ENCODE results near the gene PIBF1.
"Not testable (repeated sequence)": the region's sequence is repeated elsewhere in the genome, so short reads cannot be mapped to it uniquely, and the experiment has no call there.

The PIBF1 gene

GRCh38 chr13:73025217-73026012 is 243.5 kb downstream of the PIBF1 start:
- Histone ChIP-seq H3K4me1 (ENCODE audit: control insufficient read depth, insufficient read depth, low read length) (no peaks in the 10 kb centered on the region), H3K9ac (ENCODE audit: low read depth, low read length) (no peak overlapping the region), H3K27me3 (ENCODE audit: control insufficient read depth, insufficient read depth, low read length) (no peaks in the 10 kb centered on the region), H3K4me3 (ENCODE audit: low read length) (no peak overlapping the region), H3K4me2 (ENCODE audit: low read length) (no peak overlapping the region), H3K9me3 (replicated peaks; ENCODE audit: low read length) (no peaks in the 10 kb centered on the region), H3K36me3 (ENCODE audit: insufficient read depth, low read length) (no peaks in the 10 kb centered on the region)

GRCh38 chr13:73034901-73035300 is 253.0 kb downstream of the PIBF1 start:
- Histone ChIP-seq H3K27me3 (ENCODE audit: control insufficient read depth, insufficient read depth, low read length) (no peaks in the 10 kb centered on the region), H3K9ac (ENCODE audit: low read depth, low read length) (no peak overlapping the region), H3K36me3 (ENCODE audit: insufficient read depth, low read length) (no peaks in the 10 kb centered on the region), H3K4me3 (ENCODE audit: low read length) (no peak overlapping the region), H3K4me1 (ENCODE audit: control insufficient read depth, insufficient read depth, low read length) (peaks cover 3% of the 10 kb centered on the region), H3K4me2 (ENCODE audit: low read length) (no peak overlapping the region), H3K9me3 (replicated peaks; ENCODE audit: low read length) (no peaks in the 10 kb centered on the region)

- no peaks in the 10 kb centered on the region for H3K36me3 ChIP-seq (ENCODE audit: insufficient read depth, low read length)
- H3K4me1 ChIP-seq (ENCODE audit: control insufficient read depth, insufficient read depth, low read length) = peaks cover 3% of the 10 kb centered on the region
- H3K4me2 ChIP-seq (ENCODE audit: low read length) = no peak overlapping the region
- H3K9me3 ChIP-seq (replicated peaks; ENCODE audit: low read length) = no peaks in the 10 kb centered on the region
- H3K4me3 ChIP-seq (ENCODE audit: low read length) = no peak overlapping the region
- no peak overlapping the region for H3K9ac ChIP-seq (ENCODE audit: low read depth, low read length)
- H3K27me3 ChIP-seq (ENCODE audit: control insufficient read depth, insufficient read depth, low read length) = no peaks in the 10 kb centered on the region
Measured at GRCh38 chr13:73035660-73036059, 253.7 kb downstream of the PIBF1 start.

- no peaks in the 10 kb centered on the region for H3K36me3 ChIP-seq (ENCODE audit: insufficient read depth, low read length)
Measured at GRCh38 chr13:73036566-73036965, 254.6 kb downstream of the PIBF1 start.

GRCh38 chr13:73038064-73038463 is 256.1 kb downstream of the PIBF1 start:
- no peaks in the 10 kb centered on the region for H3K27me3 ChIP-seq (ENCODE audit: control insufficient read depth, insufficient read depth, low read length)
- no peak overlapping the region for H3K4me3 ChIP-seq (ENCODE audit: low read length)
- H3K4me1 ChIP-seq (ENCODE audit: control insufficient read depth, insufficient read depth, low read length) = no peaks in the 10 kb centered on the region
- no peaks in the 10 kb centered on the region for H3K36me3 ChIP-seq (ENCODE audit: insufficient read depth, low read length)
- no peak overlapping the region for H3K4me2 ChIP-seq (ENCODE audit: low read length)
- no peak overlapping the region for H3K9ac ChIP-seq (ENCODE audit: low read depth, low read length)
- no peaks in the 10 kb centered on the region for H3K9me3 ChIP-seq (replicated peaks; ENCODE audit: low read length)

More at GRCh38 chr13:73036566-73036965, 254.6 kb downstream of the PIBF1 start:
- no peaks in the 10 kb centered on the region for H3K9me3 ChIP-seq (replicated peaks; ENCODE audit: low read length)
- no peaks in the 10 kb centered on the region for H3K4me1 ChIP-seq (ENCODE audit: control insufficient read depth, insufficient read depth, low read length)
- H3K27me3 ChIP-seq (ENCODE audit: control insufficient read depth, insufficient read depth, low read length) = no peaks in the 10 kb centered on the region
- no peak overlapping the region for H3K9ac ChIP-seq (ENCODE audit: low read depth, low read length)
- H3K4me2 ChIP-seq (ENCODE audit: low read length) = no peak overlapping the region
- H3K4me3 ChIP-seq (ENCODE audit: low read length) = no peak overlapping the region

GRCh38 chr13:73039201-73040108 is 257.5 kb downstream of the PIBF1 start:
- no peak overlapping the region for H3K4me2 ChIP-seq (ENCODE audit: low read length)
- no peaks in the 10 kb centered on the region for H3K27me3 ChIP-seq (ENCODE audit: control insufficient read depth, insufficient read depth, low read length)
- H3K4me3 ChIP-seq (ENCODE audit: low read length) = no peak overlapping the region
- H3K4me1 ChIP-seq (ENCODE audit: control insufficient read depth, insufficient read depth, low read length) = no peaks in the 10 kb centered on the region
- no peak overlapping the region for H3K9ac ChIP-seq (ENCODE audit: low read depth, low read length)
- no peaks in the 10 kb centered on the region for H3K36me3 ChIP-seq (ENCODE audit: insufficient read depth, low read length)
- no peaks in the 10 kb centered on the region for H3K9me3 ChIP-seq (replicated peaks; ENCODE audit: low read length)

GRCh38 chr13:73040484-73040883 is 258.6 kb downstream of the PIBF1 start:
- H3K36me3 ChIP-seq (ENCODE audit: insufficient read depth, low read length) = no peaks in the 10 kb centered on the region
- H3K27me3 ChIP-seq (ENCODE audit: control insufficient read depth, insufficient read depth, low read length) = no peaks in the 10 kb centered on the region
- H3K9ac ChIP-seq (ENCODE audit: low read depth, low read length) = no peak overlapping the region
- H3K4me1 ChIP-seq (ENCODE audit: control insufficient read depth, insufficient read depth, low read length) = no peaks in the 10 kb centered on the region
- H3K4me3 ChIP-seq (ENCODE audit: low read length) = no peak overlapping the region
- H3K9me3 ChIP-seq (replicated peaks; ENCODE audit: low read length) = no peaks in the 10 kb centered on the region
- no peak overlapping the region for H3K4me2 ChIP-seq (ENCODE audit: low read length)

GRCh38 chr13:73040968-73041596 is 259.1 kb downstream of the PIBF1 start:
- no peaks in the 10 kb centered on the region for H3K9me3 ChIP-seq (replicated peaks; ENCODE audit: low read length)
- no peaks in the 10 kb centered on the region for H3K27me3 ChIP-seq (ENCODE audit: control insufficient read depth, insufficient read depth, low read length)
- H3K4me3 ChIP-seq (ENCODE audit: low read length) = no peak overlapping the region
- no peaks in the 10 kb centered on the region for H3K36me3 ChIP-seq (ENCODE audit: insufficient read depth, low read length)
- H3K4me2 ChIP-seq (ENCODE audit: low read length) = no peak overlapping the region
- H3K4me1 ChIP-seq (ENCODE audit: control insufficient read depth, insufficient read depth, low read length) = no peaks in the 10 kb centered on the region
- H3K9ac ChIP-seq (ENCODE audit: low read depth, low read length) = no peak overlapping the region

- Histone ChIP-seq H3K4me1 (ENCODE audit: control insufficient read depth, insufficient read depth, low read length) (no peaks in the 10 kb centered on the region), H3K4me2 (ENCODE audit: low read length) (no peak overlapping the region), H3K9me3 (replicated peaks; ENCODE audit: low read length) (no peaks in the 10 kb centered on the region), H3K36me3 (ENCODE audit: insufficient read depth, low read length) (no peaks in the 10 kb centered on the region), H3K9ac (ENCODE audit: low read depth, low read length) (no peak overlapping the region), H3K27me3 (ENCODE audit: control insufficient read depth, insufficient read depth, low read length) (no peaks in the 10 kb centered on the region), H3K4me3 (ENCODE audit: low read length) (no peak overlapping the region)
Measured at GRCh38 chr13:73045031-73045430, 263.1 kb downstream of the PIBF1 start.

- H3K4me1 ChIP-seq (ENCODE audit: control insufficient read depth, insufficient read depth, low read length); H3K9me3 ChIP-seq (replicated peaks; ENCODE audit: low read length); H3K27me3 ChIP-seq (ENCODE audit: control insufficient read depth, insufficient read depth, low read length); H3K9ac ChIP-seq (ENCODE audit: low read depth, low read length); H3K36me3 ChIP-seq (ENCODE audit: insufficient read depth, low read length); H3K4me2 ChIP-seq (ENCODE audit: low read length); H3K4me3 ChIP-seq (ENCODE audit: low read length): not testable (repeated sequence)
Measured at GRCh38 chr13:73048615-73049014, 266.7 kb downstream of the PIBF1 start.

GRCh38 chr13:73054712-73055111 is 272.8 kb downstream of the PIBF1 start:
- H3K4me3 ChIP-seq (ENCODE audit: low read length) = no peak overlapping the region

More at GRCh38 chr13:73054712-73055111, 272.8 kb downstream of the PIBF1 start:
- Histone ChIP-seq H3K4me1 (ENCODE audit: control insufficient read depth, insufficient read depth, low read length) (peaks cover 18% of the 10 kb centered on the region), H3K27me3 (ENCODE audit: control insufficient read depth, insufficient read depth, low read length) (no peaks in the 10 kb centered on the region), H3K9ac (ENCODE audit: low read depth, low read length) (no peak overlapping the region), H3K36me3 (ENCODE audit: insufficient read depth, low read length) (no peaks in the 10 kb centered on the region), H3K4me2 (ENCODE audit: low read length) (no peak overlapping the region), H3K9me3 (replicated peaks; ENCODE audit: low read length) (no peaks in the 10 kb centered on the region)
